Lower lobe of right lung (tissue), 2 donors: ENCODE data around the gene SH3PXD2A. TPM values are rescaled to one million over a fixed set of nuclear protein-coding genes. Genes with fewer than 3 reads are reported as not detected.

Experiments
- ATAC-seq, 2 donors: fragments of 200-7000 bp; cut with Tn5 transposase; one replicate each; pipeline ENCODE4 v1.9.1; 2020 to 2022; ENCODE audit warnings: mild to moderate bottlenecking in 2 of 2, moderate library complexity in 2 of 2
- DNase-seq: peaks from one replicate; pipeline ENCODE4 v3.0.0-alpha.2; 2020
- H3K27ac ChIP-seq: fragments of 200-600 bp; one replicate; pipeline ENCODE4 v1.8.0; 2022
- H3K27me3 ChIP-seq: fragments of 200-600 bp; one replicate; pipeline ENCODE4 v1.8.0; 2022; ENCODE audit warnings: low read depth
- H3K36me3 ChIP-seq: fragments of 200-600 bp; one replicate; pipeline ENCODE4 v1.8.0; 2022; ENCODE audit warnings: mild to moderate bottlenecking
- H3K4me1 ChIP-seq: fragments of 200-600 bp; one replicate; pipeline ENCODE4 v1.8.0; 2022
- H3K4me3 ChIP-seq: fragments of 200-600 bp; one replicate; pipeline ENCODE4 v1.8.0; 2022; ENCODE audit warnings: mild to moderate bottlenecking
- H3K9me3 ChIP-seq: fragments of 200-600 bp; one replicate; pipeline ENCODE4 v1.8.0; 2022
- CTCF ChIP-seq: fragments of 200-600 bp; IDR thresholded peaks from one replicate; pipeline ENCODE4 v1.8.0; 2022; ENCODE audit warnings: antibody characterized with exemption, mild to moderate bottlenecking
- intact Hi-C: fragments of 100-400 bp; cut with DNase I; formaldehyde crosslinking; loops from one replicate; pipeline ENCODE4 v1.11.0; 2022
- total RNA-seq: library from RNA; stranded (reverse); fragmentation: NEBNext Ultra II Directional; extraction: Animal tissue kit (Norgen Biotek cat#: 25700); gene quantifications from one replicate; pipeline ENCODE4 v1.2.1, GENCODE V29; 2021
- donor health status: DM: no; HTN: yes; CAD: no; lungs with severe emphysema.

Gene SH3PXD2A
- total RNA-seq, 1 donor from 2014 or later = 34.8 TPM

GRCh38 chr10:103759100-103759781 lies 96.1 kb downstream of the SH3PXD2A start:
- Histone ChIP-seq H3K4me1 (peaks cover 61% of the 10 kb centered on the region), H3K36me3 (no peaks in the 10 kb centered on the region)

GRCh38 chr10:103758294-103758681 lies 97.1 kb downstream of the SH3PXD2A start:
- DNase-seq (no peak), ATAC-seq (no peak)
- no peak for TF ChIP-seq CTCF
- H3K4me3 ChIP-seq = no peak overlapping the region
- no peaks in the 10 kb centered on the region for H3K9me3 ChIP-seq
- peaks cover 51% of the 10 kb centered on the region for H3K4me1 ChIP-seq
- no peaks in the 10 kb centered on the region for H3K36me3 ChIP-seq
- intact Hi-C loops = no loop called here
- peak overlapping the region; percentile 71 for H3K27ac ChIP-seq
- H3K27me3 ChIP-seq = no peaks in the 10 kb centered on the region

More at GRCh38 chr10:103759100-103759781, 96.1 kb downstream of the SH3PXD2A start:
- intact Hi-C loops = no loop called here
- Histone ChIP-seq H3K9me3 (no peaks in the 10 kb centered on the region), H3K4me3 (no peak overlapping the region), H3K27ac (peak overlapping the region; percentile 71), H3K27me3 (no peaks in the 10 kb centered on the region)
- ATAC-seq (peak; percentile 54), DNase-seq (no peak)
- no peak for TF ChIP-seq CTCF

- H3K36me3 ChIP-seq = no peaks in the 10 kb centered on the region
- no peaks in the 10 kb centered on the region for H3K27me3 ChIP-seq
- TF ChIP-seq CTCF = no peak
- peaks cover 47% of the 10 kb centered on the region for H3K4me1 ChIP-seq
- peak; percentile 38 to 73 for ATAC-seq
- H3K27ac ChIP-seq = peak overlapping the region; percentile 71
- no peak for DNase-seq
- no peak overlapping the region for H3K4me3 ChIP-seq
- H3K9me3 ChIP-seq = peaks cover under 1% of the 10 kb centered on the region
- intact Hi-C loops = no loop called here
Observed at GRCh38 chr10:103757531-103758293, 97.7 kb downstream of the SH3PXD2A start.

GRCh38 chr10:103756277-103756869 lies 99.0 kb downstream of the SH3PXD2A start:
- no peak for TF ChIP-seq CTCF
- no peak for ATAC-seq
- Histone ChIP-seq H3K4me1 (peaks cover 43% of the 10 kb centered on the region), H3K9me3 (peaks cover 7% of the 10 kb centered on the region), H3K36me3 (no peaks in the 10 kb centered on the region), H3K27ac (no peak overlapping the region), H3K27me3 (no peaks in the 10 kb centered on the region), H3K4me3 (no peak overlapping the region)
- intact Hi-C loops = no loop called here
- no peak for DNase-seq

GRCh38 chr10:103752680-103753248 lies 102.6 kb downstream of the SH3PXD2A start:
- H3K36me3 ChIP-seq = no peaks in the 10 kb centered on the region
- H3K4me1 ChIP-seq = peaks cover 7% of the 10 kb centered on the region
- intact Hi-C loops = no loop called here
- no peak overlapping the region for H3K27ac ChIP-seq
- no peaks in the 10 kb centered on the region for H3K27me3 ChIP-seq
- no peak overlapping the region for H3K4me3 ChIP-seq
- ATAC-seq (no peak), DNase-seq (no peak)
- TF ChIP-seq CTCF = peak; percentile 70
- peaks cover 7% of the 10 kb centered on the region for H3K9me3 ChIP-seq
